ENCODE data around the gene FBRS.
"Not testable (repeated sequence)": the region's sequence is repeated elsewhere in the genome, so short reads cannot be mapped to it uniquely, and the experiment has no call there.

Gene FBRS

GRCh38 chr16:30698816-30699614 is 40.8 kb downstream of the FBRS start, which contains the start of gene SRCAP:
TSS of gene SRCAP (plus strand) at chr16:30699171. CDS start at chr16:30700825, 1,654 bp downstream.
- DNase-seq (ENCODE audit: low read depth) = peak; percentile 75

DNA sequence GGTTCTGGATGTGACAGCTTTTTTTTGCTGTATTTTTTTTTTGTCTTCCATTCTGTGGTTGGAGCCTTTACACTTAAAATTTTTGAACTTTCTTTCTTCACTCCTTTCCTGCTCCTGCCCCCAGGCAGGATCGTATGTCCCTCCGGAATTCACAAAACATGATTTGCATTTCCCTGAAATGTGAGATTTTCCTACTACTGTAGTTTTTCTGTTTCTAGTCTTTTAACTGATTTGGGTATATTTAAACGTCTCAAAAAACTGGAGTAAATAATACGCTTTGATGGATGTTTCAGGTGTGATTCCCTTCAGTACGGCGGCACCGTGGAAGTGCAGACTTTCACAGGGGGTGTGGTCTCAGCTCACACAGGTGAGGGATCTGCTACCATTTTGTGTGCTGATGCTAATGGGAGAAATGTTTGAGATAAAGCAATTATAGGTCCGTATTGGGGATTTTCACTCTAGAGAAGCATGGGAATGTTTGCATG is 41.4 kb downstream of the FBRS start:
- no peak for DNase-seq (ENCODE audit: low read depth)

GRCh38 chr16:30700491-30700890 is 42.3 kb downstream of the FBRS start:
- no peak for DNase-seq (ENCODE audit: low read depth)

GRCh38 chr16:30700971-30701370 is 42.7 kb downstream of the FBRS start:
- DNase-seq (ENCODE audit: low read depth) = no peak

GRCh38 chr16:30703071-30703470 is 44.8 kb downstream of the FBRS start:
- not testable (repeated sequence) for DNase-seq (ENCODE audit: low read depth)

GRCh38 chr16:30703971-30704370 is 45.7 kb downstream of the FBRS start:
- DNase-seq (ENCODE audit: low read depth) = no peak

GRCh38 chr16:30706046-30706445 is 47.8 kb downstream of the FBRS start:
- no peak for DNase-seq (ENCODE audit: low read depth)

- DNase-seq (ENCODE audit: low read depth) = no peak
Observed at GRCh38 chr16:30710971-30711370, 52.7 kb downstream of the FBRS start.

DNA sequence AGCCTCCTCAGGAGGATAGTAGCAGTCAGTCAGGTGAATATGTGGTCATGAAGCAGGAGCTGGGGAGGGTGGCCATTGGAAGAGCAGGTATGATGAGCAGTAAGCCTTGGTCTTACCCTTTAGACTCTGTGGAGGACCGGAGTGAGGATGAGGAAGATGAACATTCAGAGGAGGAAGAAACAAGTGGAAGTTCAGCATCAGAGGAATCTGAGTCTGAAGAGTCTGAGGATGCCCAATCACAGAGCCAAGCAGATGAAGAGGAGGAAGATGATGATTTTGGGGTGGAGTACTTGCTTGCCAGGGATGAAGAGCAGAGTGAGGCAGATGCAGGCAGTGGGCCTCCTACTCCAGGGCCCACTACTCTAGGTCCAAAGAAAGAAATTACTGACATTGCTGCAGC is 53.5 kb downstream of the FBRS start:
- DNase-seq (ENCODE audit: low read depth) = no peak

- no peak for DNase-seq (ENCODE audit: low read depth)
Observed at GRCh38 chr16:30715750-30716445, 57.7 kb downstream of the FBRS start.

GRCh38 chr16:30720086-30720485 is 61.9 kb downstream of the FBRS start:
- no peak for DNase-seq (ENCODE audit: low read depth)
